Spleen (tissue), 11 donors: ENCODE results near the gene NSD1. TPM values are rescaled to one million over a fixed set of nuclear protein-coding genes. Genes with fewer than 3 reads are reported as not detected.
"Not testable (repeated sequence)": the region's sequence is repeated elsewhere in the genome, so short reads cannot be mapped to it uniquely, and the experiment has no call there.

Experiments
- DNase-seq: peaks from one replicate; pipeline ENCODE4 v3.0.0-alpha.2; 2020
- H3K27ac ChIP-seq, 8 donors: fragments of 200-600 bp; sonication (generic) in 7 of 8; 1 replicate in 4 of 8; 2 replicates in 4 of 8; pipeline versions ENCODE4 v1.5.0 to v1.8.0; 2016 to 2021; ENCODE audit warnings: inconsistent platforms in 4 of 8, mild to moderate bottlenecking in 4 of 8, moderate library complexity in 1 of 8
- H3K27me3 ChIP-seq, 7 donors: fragments of 200-600 bp; sonication (generic) in 6 of 7; replicated peaks in 1 of 7; 1 replicate in 4 of 7; 2 replicates in 3 of 7; pipeline versions ENCODE4 v1.5.0 to v1.8.0; 2016 to 2021; ENCODE audit warnings: inconsistent platforms in 3 of 7, mild to moderate bottlenecking in 1 of 7
- H3K36me3 ChIP-seq, 6 donors: fragments of 200-600 bp; sonication (generic) in 5 of 6; 1 replicate in 4 of 6; 2 replicates in 2 of 6; pipeline versions ENCODE4 v1.5.0 to v1.8.0; 2016 to 2021; ENCODE audit warnings: inconsistent platforms in 2 of 6
- H3K4me1 ChIP-seq, 6 donors: fragments of 200-600 bp; sonication (generic) in 5 of 6; 1 replicate in 3 of 6; 2 replicates in 3 of 6; pipeline versions ENCODE4 v1.5.0 to v1.8.0; 2016 to 2021; ENCODE audit warnings: inconsistent platforms in 3 of 6
- H3K4me3 ChIP-seq, 8 donors: fragments of 200-600 bp; sonication (generic) in 7 of 8; 1 replicate in 4 of 8; 2 replicates in 4 of 8; pipeline versions ENCODE4 v1.5.0 to v1.8.0; 2016 to 2021; ENCODE audit warnings: inconsistent platforms in 4 of 8, mild to moderate bottlenecking in 4 of 8, moderate library complexity in 2 of 8
- H3K9me3 ChIP-seq, 8 donors: fragments of 200-600 bp; sonication (generic) in 7 of 8; 1 replicate in 4 of 8; 2 replicates in 4 of 8; pipeline versions ENCODE4 v1.5.0 to v1.8.0; 2016 to 2021; ENCODE audit warnings: inconsistent platforms in 4 of 8
- CTCF ChIP-seq, 11 experiments: fragments of 200-600 bp in 7 of 11; fragments of 450-650 bp in 4 of 11; sonication (generic) in 4 of 11; IDR thresholded peaks in 8 of 11; conservative IDR thresholded peaks in 3 of 11; 1 replicate in 7 of 11; 2 replicates in 4 of 11; pipeline versions ENCODE4 v1.4.0 to v1.8.0; 2016 to 2021; ENCODE audit warnings: antibody characterized with exemption in 11 of 11, inconsistent platforms in 4 of 11, mild to moderate bottlenecking in 1 of 11
- POLR2A ChIP-seq, 3 donors: fragments of 450-650 bp; IDR thresholded peaks; one replicate each; pipeline ENCODE4 v1.5.1; 2017; ENCODE audit warnings: antibody characterized with exemption in 3 of 3, mild to moderate bottlenecking in 1 of 3
- POLR2AphosphoS5 ChIP-seq, 3 donors: sonication (generic); formaldehyde crosslinking; IDR thresholded peaks; one replicate each; pipeline ENCODE4 v1.5.1; 2017; ENCODE audit warnings: antibody characterized with exemption in 3 of 3
- WGBS, 5 donors: extraction: QIAGEN DNeasy Blood & Tissue Kit in 3 of 5; methylation state at CpG; one replicate each; pipeline versions ENCODE4 v1.1.5 to v1.1.7; 2013 to 2018; 5-methylcytosine and 5-hydroxymethylcytosine counted together
- intact Hi-C: fragments of 100-400 bp; cut with DNase I; formaldehyde crosslinking; loops from one replicate; pipeline ENCODE4 v1.15.0; 2023; ENCODE audit warnings: low total_unique reads
- polyA plus RNA-seq, 3 donors: library from polyadenylated mRNA; stranded (reverse); fragments of 200-250 nt; gene quantifications; one replicate each; pipeline ENCODE4 v1.2.1, GENCODE V29; 2013
- total RNA-seq, 7 donors: library from RNA; depleted of rRNA in 3 of 7; stranded (reverse); fragments of >200 nt in 3 of 7; fragmentation: NEBNext Ultra II Directional in 4 of 7; extraction: Animal tissue kit (Norgen Biotek cat#: 25700) in 4 of 7; gene quantifications; one replicate each; pipeline versions ENCODE4 v1.1.0 to v1.2.1, GENCODE V29; 2016 to 2021
- donor health status: healthy with polysubstance abuse.
- donor health status: DM: no; HTN: no; CAD: no; lungs with moderate emphysema.
- donor health status: DM: no; HTN: no; CAD: no.
- donor health status: Bipolar disorder and iron deficiency.
- donor health status: healthy.
- donor health status: DM: no; HTN: no; CAD: no.
- donor health status: DM: yes; HTN: yes; CAD: no.

Gene NSD1
- total and polyA plus RNA-seq, 10 donors, result 4.1 to 130 (median 69.1) TPM

DNA sequence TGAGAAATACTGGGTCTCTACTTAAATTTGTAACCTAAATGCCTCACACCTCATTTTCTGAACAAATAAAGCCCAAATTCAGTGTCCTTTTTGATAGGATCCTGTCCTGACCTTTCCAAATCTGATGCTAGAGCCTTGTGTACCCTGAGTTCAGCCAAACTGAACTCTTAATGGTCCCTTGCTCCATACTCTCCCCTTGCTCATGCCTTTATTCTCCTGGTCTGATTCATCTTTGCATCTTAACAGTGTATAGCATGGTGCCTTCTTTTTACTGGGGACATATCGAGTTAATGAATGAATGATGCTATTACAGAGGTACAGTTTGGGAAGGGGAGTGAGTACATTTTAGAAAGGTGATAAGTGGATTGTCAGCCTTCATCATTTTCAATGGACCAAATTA, 9.2 kb downstream of the NSD1 start:
- WGBS, 5 donors, result 92 to 98% (median 96%) methylated on average over 1 of the region's 1 CpG
- Histone ChIP-seq H3K4me3 (no peak overlapping the region), H3K9me3 (no peaks in the 10 kb centered on the region), H3K27me3 (no peaks in the 10 kb centered on the region), H3K36me3 (peaks cover 0 to 98% (median 49%) of the 10 kb centered on the region in 6 donors), H3K4me1 (peaks cover 15 to 72% (median 51%) of the 10 kb centered on the region in 6 donors), H3K27ac (peak overlapping the region in 1 of 8 donors; percentile 61)
- intact Hi-C loops, result no loop called here
- no peak for DNase-seq
- no peak for TF ChIP-seq CTCF (IDR thresholded peaks at IDR 0.05 in 8 of 11, conservative IDR thresholded peaks at IDR 0.05 in 3 of 11)
- no peak for TF ChIP-seq POLR2A (IDR thresholded peaks at IDR 0.05)
- no peak for TF ChIP-seq POLR2AphosphoS5 (IDR thresholded peaks at IDR 0.05)

DNA sequence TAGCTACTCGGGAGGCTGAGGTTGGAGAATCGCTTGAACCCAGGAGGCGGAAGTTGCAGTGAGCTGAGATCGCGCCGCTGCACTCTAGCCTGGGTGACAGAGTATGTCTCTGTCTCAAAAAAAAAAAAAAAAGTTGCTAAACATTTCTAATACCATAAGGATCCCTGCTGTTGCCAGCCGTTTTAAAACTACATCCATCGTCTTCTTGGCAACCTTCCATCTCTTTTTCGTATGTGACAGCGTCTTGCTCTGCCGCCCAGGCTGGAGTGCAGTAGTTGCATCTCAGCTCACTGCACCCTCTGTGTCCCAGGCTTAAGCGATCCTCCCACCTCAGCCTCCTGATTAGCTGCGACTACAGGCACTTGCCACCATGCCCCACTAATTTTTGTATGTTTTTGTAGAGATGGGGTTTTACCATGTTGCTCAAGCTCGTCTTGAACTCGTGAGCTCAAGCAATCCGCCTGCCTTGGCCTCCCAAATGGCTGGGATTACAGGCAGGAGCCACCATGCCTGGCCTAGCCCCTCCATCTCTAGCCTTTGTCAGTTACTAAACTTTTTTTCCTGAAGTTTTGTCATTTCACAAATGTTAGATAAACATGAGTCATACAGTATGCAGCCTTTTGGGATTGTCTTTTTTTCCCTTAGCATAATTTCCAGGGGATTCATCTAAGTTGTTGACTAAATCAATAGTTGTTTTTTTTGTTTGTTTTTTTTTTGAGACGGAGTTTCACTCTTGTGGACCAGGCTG, 13.5 kb downstream of the NSD1 start:
- Histone ChIP-seq H3K4me3 (no peak overlapping the region), H3K27me3 (no peaks in the 10 kb centered on the region), H3K4me1 (peaks cover 0 to 30% (median 15%) of the 10 kb centered on the region in 6 donors), H3K36me3 (peaks cover 0 to 100% (median 77%) of the 10 kb centered on the region in 6 donors), H3K27ac (no peak overlapping the region), H3K9me3 (no peaks in the 10 kb centered on the region)
- TF ChIP-seq CTCF (IDR thresholded peaks at IDR 0.05 in 8 of 11, conservative IDR thresholded peaks at IDR 0.05 in 3 of 11), result no peak
- TF ChIP-seq POLR2AphosphoS5 (IDR thresholded peaks at IDR 0.05), result no peak
- TF ChIP-seq POLR2A (IDR thresholded peaks at IDR 0.05), result no peak
- peak; percentile 30 for DNase-seq
- intact Hi-C loops, result no loop called here
- WGBS, 5 donors, result 84 to 90% (median 88%) methylated on average over 17 of the region's 17 CpGs

DNA sequence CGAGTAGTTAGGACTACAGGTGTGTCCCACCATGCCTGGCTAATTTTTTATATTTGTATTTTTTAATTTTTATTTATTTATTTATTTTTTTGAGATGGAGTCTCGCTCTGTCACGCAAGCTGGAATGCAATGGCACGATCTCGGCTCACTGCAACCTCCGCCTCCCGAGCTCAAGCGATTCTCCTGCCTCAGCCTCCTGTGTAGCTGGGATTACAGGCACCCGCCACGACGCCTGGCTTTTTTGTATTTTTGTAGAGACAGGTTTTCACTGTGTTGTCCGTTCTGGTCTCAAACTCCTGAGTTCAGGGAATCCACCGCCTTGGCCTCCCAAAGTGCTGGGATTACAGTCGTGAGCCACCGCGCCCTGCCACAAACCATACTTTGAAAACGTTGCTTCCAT, 16.5 kb downstream of the NSD1 start:
- WGBS, 5 donors, result 95 to 97% (median 96%) methylated on average over 17 of the region's 17 CpGs
- H3K27ac ChIP-seq, H3K9me3 ChIP-seq, intact Hi-C loops, H3K4me3 ChIP-seq, H3K27me3 ChIP-seq: not testable (repeated sequence)
- peaks cover 0 to 25% (median 1%) of the 10 kb centered on the region in 6 donors for H3K4me1 ChIP-seq
- H3K36me3 ChIP-seq, result peaks cover 0 to 97% (median 60%) of the 10 kb centered on the region in 6 donors
- DNase-seq, result peak; percentile 35

DNA sequence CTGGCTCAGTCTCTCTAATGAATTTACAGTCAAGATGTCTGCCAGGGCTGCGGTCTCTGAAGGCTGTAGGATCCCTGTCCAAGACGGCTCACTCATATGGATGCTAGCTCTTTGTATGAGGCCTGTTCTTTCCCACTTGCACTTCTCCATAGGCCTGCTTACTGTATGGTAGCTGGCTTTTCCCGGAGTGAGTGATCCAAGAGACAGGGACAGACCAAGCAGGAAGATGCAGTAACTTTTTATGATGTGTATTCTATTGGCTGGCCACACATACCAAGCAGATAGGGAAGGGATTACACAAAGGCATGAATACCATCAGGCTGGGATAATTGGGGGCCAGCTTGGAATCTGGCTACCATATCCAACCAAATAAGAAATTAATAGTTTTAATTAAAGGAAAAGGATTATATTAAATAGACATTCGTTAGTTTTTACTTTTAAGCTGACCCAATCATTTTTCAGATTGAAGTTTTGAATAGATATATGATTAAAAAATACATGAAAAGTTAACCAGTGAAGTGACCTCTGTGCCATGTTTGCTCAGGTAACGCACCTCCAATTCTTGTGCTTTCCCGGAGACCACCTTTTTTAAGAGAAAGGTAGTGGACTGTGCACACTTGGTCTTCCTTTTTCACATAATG, 20.6 kb downstream of the NSD1 start:
- Histone ChIP-seq H3K27me3 (no peaks in the 10 kb centered on the region), H3K4me1 (peaks cover 0 to 59% (median 19%) of the 10 kb centered on the region in 6 donors), H3K27ac (no peak overlapping the region), H3K4me3 (no peak overlapping the region), H3K36me3 (peaks cover 0 to 79% (median 22%) of the 10 kb centered on the region in 6 donors), H3K9me3 (no peaks in the 10 kb centered on the region)
- no peak for TF ChIP-seq CTCF (IDR thresholded peaks at IDR 0.05 in 8 of 11, conservative IDR thresholded peaks at IDR 0.05 in 3 of 11)
- TF ChIP-seq POLR2A (IDR thresholded peaks at IDR 0.05), result no peak
- TF ChIP-seq POLR2AphosphoS5 (IDR thresholded peaks at IDR 0.05), result no peak
- DNase-seq, result no peak
- WGBS, 5 donors, result 74 to 94% (median 91%) methylated on average over 6 of the region's 6 CpGs
- intact Hi-C loops, result no loop called here
